A204.1 (cell line): ENCODE results near the gene TMEM220.

Source experiments
- FAIRE-seq: peaks from 2 replicates; lab custom pipeline; 2012; peaks lifted over from hg19 to GRCh38; lab: Jason Lieb, UNC

The TMEM220 gene

DNA sequence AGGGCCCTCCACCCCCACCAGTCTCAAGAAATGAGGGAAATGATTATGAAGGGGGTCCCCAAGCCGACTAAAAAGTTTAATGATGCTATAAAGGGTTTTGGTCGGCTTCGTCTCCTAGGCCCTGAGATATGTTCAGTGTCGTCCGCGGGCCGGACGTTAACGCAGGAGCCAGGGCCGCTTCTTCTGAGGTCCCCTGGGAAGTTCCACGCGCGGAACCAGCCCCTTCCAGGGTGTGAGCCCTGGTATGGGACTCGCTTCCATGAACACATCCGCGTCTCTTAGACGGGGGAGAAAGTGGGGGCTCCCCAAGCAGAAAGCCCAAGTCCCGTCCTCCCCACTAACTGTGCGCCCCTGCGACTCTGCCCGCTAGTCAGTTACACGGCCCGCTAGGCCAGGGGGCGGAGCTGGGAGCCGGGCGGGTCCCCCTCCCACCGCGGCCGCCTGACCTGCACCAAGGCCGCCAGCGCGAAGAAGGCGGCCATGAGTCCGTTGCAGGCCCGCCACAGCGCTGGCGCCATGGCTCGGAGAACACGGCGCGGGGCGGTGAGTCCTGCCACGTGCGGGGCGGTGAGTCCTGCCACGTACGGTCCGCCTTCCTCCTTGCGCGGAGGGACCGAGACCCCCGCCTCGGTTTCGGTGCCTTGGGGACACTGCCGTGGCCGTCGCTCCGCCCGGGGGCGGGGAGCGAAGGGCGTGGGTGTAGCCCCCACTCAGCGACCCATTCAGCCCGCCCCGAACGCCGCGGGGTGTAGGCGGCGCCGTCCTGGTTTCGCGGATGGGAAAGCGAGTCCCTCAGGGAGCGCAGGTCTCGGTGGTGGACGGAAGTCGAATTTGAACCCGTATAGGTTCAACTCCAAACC is at the start of gene TMEM220:
Gene TMEM220, minus strand, starts transcription at position 690 of the 860 bp plus-strand sequence. Its CDS starts 172 bp downstream, at position 518.
- no peak for FAIRE-seq

DNA sequence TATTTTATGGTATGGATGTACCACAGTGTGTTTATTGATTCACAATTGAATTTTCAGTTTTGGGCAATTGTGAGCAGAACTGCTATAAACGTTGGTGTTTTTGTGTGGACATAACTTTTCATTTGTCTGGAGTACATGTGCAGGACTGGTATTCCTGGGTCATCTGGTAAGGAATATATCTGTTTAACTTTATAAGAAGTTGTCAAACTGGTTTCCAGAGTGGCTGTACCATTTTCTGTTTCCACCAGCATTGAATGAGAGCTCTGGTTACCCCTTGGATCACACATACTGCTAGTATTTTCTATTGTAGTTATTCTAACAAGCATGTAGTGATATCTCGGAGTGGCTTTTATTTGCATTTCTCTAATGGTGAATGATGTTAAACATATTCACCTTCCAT is 49.8 kb upstream of the TMEM220 start:
- FAIRE-seq, result no peak

DNA sequence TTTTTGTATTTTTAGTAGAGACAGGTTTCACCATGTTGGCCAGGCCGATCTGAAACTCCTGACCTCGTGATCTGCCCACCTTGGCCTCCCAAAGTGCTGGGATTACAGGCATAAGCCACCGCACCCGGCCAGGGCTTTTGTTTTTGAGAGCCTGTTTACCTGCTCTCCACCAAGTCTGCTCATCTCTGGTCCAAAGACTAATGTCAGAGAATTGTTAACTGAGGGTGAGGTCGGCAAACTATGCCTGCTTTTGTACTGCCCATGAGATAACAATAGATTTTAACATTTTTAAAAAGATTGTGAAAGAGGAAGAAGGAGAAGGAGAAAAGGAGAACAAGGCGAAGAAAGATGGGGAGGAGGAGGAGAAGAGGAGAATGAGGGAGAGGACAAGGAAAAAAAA is 48.1 kb upstream of the TMEM220 start:
- FAIRE-seq, result no peak

DNA sequence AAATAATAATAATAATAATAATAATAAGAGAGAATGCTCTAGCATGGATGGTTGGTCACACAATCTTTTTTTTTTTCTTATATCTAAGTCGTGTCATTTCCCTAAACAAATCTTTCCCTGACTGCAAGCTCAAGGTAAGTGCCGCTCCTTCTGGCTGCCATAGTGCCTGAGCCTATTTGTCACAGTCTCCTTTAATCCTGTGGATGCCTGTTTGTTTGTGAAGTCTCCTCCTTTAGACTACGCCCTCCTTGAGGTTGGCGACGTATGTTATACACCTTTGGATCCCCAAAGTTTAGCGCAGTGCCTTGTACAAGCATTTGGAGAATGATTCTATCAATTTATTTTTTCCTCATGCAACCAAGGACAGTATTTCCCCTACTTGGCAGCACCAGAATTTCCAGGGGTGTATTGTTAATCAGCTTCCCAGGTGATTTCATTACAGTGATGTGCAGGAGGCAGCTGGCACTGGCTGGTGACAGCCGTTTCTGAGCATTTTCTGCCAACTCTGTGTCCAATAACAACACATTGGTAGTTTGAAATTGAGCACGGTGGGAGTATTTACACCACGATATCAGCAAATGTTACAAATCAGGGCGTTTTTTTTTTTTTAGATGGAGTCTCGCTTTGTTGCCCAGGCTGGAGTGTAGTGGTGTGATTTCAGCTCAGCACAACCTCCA is 47.4 kb upstream of the TMEM220 start:
- FAIRE-seq, result no peak

DNA sequence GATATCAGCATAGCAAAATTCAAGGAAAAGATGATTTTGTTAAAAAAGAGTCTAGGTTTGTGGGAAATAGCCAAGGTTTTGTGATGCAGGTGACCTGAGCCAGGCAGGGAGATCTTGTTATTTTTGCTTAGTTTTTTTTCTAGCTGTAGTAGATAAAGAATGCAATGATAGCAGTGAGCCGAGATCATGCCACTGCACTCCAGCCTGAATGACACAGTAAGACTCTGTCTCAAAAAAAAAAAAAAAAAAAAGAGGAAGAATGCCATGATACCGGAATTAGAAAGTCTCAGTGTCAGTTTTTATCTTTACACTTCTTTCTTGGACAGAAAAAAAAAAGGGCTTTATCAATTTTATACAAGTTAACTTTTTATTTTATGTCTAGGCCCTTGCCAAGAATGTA is 46.6 kb upstream of the TMEM220 start:
- FAIRE-seq, result no peak

DNA sequence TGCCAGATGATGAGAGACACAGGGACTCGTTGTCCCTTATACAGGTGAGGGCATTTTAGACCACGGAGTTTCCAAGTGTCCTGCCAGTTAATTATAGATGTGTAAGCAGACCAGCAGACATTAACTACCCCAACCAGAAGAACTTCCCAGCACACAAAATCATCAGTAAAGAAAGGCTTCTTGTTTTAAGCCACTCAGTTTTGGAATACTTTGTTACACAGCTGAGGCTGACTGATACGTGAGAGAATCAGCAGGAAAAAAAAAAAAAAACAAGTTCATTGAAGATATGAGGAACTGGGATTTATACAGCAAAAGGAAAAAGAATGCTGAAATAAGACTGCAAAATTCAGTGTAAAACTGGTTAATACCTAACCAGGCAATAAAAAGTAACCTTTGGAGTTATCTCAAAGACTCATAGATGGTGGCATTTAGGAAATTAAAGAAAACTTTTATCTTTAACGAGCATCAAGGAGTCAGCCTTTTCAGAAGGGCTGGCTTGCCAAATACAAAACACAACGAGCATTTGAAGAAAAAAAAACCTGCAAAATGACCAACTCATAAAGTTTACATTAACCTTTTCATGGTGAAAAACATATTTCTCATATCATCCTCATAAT is 46.0 kb upstream of the TMEM220 start:
- FAIRE-seq, result no peak

DNA sequence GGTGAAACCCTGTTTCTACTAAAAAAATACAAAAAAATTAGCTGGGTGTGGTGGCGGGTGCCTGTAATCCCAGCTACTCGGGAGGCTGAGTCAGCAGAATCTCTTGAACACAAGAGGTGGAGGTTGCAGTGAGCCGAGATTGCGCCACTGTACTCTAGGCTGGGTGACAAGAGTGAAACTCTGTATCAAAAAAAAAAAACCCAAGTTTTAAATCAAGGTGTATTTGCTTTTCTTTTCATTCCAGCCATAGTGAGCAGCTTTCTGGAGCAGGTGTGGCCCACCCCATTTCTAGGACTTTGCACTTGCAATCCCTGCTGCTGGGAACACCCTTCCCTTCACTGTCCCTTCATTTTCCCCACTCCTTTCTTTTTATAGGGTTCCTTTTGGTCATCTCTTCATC is 45.2 kb upstream of the TMEM220 start:
- FAIRE-seq, result no peak

DNA sequence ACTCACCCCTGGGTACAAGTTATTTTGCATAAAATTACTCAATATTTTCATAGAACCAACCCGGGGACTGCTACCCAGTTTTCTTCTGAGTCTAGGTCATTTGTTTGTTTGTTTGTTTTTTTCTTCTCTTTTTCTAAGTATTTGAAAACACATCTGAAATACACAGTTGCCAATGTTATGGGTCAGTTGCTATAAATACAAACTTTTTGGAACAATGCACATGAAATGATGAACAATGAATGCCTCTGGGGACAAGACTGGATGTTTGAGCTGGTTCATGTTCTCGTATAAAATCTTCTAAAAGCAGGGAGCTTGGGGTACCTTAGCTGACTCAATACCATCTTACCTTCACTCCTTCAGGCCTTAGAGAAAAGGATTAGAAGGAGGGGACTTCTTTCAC is 43.6 kb upstream of the TMEM220 start:
- no peak for FAIRE-seq

DNA sequence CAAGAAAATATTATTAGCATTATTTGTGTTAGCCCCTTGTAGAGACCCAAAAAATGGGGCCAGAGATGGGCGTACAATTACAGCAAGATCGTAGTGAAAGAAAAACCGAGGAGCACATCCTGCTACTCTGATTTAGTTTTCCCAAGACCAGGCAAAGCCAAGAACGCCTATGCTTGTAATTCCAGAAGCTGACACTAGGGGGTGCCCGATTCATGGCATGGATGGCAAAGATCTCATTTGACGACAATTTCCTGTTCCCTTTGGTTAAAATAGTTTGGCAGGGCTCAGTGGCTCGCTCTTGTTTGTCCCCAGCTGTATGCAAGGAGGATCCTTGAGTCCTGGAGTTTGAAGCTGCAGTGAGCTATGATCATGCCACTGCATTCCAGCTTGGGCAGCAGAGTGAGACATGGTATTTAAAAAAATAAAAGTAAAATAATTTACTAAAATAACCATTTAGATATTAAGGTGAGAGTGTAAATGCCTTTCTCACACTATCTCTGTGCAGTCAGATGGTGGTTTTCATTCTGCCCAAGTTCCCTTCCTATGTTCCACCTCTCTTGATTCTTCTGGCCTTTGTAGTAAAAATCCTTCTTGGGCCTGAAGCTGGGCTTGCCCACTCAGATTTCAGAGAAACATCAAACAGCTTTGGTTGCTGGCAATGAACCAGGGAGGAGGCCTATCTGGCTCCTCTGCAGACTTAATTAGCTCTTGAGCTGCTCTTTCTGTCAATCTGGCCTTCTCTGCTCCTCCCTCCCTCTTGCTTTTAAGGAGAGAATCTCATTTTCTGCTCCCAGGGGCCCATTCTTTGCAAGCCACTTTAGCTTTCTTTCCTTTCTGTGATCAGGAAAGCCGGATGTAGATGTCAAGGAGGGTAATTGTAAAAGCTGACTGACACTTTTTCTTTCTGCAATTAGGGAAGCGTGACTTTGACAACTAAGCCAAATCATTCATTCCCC is 42.9 kb upstream of the TMEM220 start:
- FAIRE-seq, result no peak

DNA sequence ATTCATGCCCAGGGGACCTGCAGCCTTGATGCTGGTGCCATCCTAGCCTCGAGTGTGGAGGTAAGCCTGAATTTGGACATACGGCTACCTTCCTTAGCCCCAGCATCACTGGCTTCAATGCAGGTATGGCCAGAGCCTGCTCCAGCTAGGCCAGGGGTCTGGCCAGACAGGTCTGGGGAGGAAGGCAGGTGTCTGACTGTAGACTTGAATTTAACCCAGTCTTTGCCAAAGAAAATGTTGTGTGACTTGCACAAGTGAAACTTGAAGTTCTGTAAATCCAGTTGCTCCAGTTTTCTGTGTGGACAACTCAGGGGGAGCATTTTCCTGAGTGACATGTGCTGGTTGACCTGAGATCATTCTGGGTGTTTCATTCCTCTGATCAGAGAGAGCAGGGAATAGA is 41.3 kb upstream of the TMEM220 start:
- FAIRE-seq, result no peak

DNA sequence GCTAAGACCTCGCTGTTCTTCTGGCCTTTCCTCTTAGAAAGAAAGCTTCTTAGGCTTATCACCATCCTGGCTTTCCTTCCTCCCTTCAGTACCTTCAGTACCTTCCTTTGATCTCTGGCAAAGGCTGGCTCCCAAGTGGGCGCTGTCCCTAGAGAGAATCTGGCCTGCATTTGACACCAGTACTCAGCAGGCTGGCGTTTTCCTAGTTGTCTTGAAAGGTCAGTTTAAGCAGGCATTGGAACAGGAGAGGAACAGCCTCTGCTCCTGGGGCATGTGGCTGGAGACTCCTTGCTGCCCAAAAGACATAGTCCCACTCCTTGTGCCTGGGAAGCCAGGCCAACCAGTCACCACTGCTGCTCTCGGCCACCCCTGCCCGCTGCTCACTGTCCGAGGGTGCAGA is 40.0 kb upstream of the TMEM220 start:
- no peak for FAIRE-seq

DNA sequence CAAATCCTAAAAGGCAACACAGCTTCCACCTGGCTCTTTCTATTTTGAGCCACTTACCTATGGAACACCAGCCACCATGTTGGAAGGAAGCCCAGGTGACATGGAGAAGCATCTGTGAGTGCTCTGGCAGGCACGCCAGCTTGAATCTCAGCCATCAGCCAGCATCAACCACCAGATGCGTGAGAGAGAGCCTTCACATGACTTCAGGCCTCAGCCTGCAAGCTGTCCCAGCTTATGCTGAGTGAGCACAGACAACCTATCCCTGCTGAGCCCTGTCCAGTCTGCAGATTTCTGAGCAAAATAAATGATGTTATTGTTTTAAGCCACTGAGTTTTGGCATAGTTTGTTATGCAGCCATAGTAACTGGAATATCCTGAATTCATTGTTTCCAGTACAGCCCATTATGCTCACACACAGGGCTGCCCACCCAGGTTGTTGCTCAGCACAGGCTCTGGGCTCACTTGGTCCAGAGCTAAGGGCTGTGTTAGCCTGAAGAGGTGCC is 39.0 kb upstream of the TMEM220 start:
- FAIRE-seq, result no peak

DNA sequence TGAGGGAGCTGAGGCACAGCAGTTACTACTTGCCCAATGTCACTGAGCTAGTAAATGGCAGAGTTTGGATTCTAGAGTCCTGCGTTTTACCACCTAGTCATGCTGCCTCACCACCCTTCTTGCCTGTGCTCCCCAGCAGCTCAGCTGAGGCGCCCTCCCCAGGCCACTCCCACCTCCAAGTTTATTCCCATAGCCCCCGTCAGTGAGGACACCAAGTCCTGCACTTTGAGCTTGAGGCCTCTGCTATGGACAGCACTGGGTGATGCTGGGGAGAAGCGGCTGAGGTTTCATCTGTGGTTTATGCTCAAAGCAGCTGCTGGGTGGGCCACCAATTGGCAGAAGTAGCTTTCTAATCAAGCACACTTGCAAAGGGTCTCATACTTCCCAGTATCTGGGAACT is 37.4 kb upstream of the TMEM220 start:
- no peak for FAIRE-seq

DNA sequence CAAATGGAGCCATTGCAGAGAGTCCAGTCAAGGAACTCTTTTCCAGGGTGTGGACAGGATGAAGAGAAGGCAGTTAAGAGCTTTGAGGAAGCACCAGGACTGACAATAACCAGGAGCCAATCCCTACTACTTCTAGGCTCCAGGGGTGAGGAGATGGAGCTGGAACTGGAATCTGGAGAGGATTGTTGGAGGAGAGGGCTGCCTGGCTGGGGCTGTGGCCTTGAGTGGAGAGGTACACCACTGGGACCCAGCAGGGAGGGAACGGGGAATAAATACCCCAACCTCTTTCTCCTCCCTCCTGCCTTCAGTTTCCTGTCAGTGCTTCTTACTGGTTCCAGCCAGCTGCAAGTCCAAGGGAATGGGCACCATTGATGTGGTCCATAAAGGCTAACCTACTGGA is 32.2 kb upstream of the TMEM220 start:
- no peak for FAIRE-seq

DNA sequence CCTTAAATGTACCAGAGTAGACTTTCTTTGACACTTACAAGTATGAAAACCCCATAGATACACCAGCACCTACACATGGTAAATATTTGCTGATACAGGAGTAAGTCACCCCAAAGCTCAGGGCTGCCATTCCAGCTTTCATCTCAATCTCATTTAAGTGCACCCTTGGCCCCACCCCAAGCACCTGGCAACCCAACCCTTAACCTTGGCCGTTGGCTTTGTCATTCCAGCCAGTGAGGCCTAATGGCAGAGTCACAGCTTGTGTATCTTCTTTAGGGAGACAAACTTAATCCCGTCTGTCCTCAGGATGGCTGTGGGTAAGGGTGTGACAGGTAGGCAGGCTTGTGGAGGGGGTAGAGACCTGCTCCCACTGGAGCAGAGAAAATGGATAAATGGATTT is 31.5 kb upstream of the TMEM220 start:
- no peak for FAIRE-seq

DNA sequence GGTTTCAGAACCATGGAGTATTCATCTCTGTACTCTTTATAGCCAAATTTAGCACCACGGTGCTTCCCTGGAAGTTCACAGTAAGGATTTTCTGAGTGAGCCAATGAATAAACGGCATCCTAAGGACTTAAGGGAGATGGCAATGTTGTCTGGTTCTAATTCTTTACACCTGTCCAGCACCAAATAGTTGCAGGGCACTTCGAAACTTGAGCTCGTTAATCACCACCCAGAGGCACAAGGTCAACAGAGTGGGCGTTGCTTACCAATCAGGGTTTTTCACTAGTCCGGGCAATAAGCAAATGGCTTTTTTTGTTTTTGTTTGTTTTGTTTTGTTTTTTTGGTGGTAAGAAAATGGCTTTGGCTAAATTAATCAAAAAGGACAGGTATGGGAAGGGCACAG is 28.2 kb upstream of the TMEM220 start:
- no peak for FAIRE-seq

DNA sequence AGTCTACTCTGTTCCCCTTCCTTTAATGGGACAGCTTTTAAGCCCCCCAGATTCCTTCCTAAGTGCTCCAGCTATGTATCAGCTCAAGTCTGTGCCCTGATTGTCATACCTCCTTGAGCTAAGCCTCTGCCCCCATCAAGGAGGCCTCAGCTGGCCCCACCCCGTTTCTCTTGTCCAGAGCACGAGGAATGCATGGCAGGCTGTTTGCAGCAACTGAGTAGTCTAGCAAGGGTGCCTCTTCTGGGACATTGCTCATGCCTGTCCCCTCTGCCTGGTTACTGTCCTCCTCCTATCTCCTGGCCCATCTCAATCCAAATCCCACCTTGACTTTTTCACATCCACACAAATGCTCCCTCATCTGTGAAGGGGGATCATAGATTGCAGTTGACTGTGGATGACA is 27.8 kb upstream of the TMEM220 start:
- no peak for FAIRE-seq

DNA sequence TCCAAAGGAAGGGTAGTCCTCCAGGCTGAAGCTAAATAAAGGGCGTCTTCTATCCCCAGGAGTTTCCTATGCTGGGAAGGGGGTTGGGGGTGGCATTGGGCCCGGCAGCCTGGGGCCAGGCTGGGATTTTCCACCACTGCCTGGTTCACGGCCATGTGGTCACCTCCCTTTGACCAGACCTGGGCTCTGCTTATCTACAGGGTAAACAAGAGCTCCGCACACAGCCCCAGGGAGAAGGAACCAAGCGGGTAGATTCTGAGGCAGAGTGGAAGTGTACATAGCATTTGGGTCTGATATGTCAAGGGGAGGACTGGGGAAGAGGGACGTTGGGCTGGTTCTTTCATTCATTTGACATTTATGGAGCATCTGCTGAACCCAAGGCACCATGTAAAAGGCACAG is 27.2 kb upstream of the TMEM220 start:
- no peak for FAIRE-seq

DNA sequence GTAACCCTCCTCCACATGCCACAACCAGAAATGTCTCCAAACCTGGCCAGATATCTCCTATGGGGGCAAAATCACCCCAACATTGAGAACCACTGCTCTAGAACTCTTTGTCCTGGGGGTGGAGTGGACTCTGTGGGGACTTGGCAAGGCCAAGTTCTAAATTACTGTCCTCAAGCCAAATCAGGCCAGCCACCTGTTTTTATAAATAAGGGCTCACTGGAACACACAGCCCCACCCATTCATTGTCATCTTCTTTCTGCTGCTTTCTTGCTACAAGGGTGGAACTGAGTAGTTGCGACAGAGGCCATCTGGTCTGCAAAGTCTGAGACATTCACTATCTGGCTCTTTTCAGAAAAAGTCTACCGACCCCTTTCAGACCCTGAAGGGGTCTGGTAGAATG is 26.8 kb upstream of the TMEM220 start:
- FAIRE-seq, result no peak

DNA sequence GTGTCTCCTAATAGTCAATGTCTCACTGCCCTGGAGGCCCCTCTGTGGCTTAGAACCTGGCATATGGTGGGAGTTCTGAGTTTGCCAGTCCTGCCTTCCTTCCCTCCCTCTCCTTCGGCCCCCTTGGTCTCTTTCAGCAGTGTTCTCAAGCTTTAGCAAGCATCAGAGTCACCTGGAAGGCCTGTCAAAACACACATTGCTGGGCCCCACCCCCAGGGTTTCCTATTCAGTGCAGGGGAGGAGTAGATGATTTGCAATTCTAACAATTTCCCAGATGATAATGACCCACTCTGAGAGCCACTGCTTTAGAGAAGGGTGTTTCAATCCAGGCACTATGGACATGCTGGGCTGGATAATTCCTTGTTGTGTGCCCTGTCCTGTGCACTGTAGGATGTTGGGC is 26.4 kb upstream of the TMEM220 start:
- FAIRE-seq, result no peak

DNA sequence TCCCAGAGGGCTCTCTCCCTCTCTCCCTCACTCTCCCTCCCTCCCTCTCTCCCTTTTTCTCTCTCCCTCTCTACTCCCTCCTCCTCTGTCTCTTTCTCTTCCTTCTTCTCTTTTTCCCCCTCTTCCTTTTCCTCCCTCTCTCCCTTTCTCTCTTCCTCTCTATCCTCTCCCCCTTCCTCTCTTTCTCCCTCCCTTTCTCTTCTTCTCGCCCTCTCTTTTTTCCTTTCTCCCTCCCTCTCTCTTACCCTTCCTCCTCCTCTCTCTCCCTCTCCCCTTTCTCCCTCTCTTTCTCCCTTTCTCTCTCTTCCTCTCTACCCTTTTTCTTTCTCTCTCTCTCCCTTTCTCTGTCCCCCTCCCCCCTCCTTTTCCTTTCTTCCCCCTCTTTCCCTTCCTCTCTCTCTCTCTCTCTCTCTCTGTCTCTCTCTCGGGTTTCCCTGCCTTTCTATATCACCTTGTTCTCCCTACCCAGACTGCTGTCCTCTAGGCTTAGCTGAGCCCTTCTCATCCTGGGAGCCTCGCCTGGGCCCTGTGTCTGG is 25.8 kb upstream of the TMEM220 start:
- no peak for FAIRE-seq
